ENCODE measurements around the gene CTBP2.

Gene CTBP2

DNA sequence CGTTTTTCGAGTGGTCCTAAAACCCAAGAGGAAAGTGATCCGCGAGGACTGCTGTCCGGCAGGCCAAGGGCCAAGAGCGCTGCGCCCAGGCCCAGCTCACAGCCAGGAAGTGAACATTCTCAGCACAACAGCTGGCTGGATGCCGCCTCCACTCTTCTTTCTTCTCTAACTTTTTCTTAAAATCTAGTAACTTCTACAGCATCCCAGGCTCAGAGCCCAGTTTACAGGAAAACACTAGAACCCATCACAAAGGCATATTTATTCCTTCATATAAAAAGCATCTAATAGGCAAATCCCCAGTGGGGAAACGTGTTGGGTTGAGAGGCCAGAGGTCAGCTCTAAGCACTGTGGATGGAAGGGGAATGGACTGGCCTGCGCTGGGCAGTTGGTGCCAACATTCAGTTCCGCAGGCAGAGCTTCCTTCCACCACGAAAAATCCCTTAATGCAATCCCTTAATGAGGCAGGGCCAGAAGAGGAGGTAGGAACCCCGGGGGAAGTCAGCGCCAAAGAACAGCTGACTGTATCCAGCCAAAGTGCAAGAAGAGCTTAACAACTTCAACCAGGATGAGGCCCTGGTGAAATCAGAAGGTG lies 143.7 kb downstream of the CTBP2 start:
- no peak for DNase-seq

GRCh38 chr10:125016123-125016522 lies 144.2 kb downstream of the CTBP2 start:
- DNase-seq, result no peak

DNA sequence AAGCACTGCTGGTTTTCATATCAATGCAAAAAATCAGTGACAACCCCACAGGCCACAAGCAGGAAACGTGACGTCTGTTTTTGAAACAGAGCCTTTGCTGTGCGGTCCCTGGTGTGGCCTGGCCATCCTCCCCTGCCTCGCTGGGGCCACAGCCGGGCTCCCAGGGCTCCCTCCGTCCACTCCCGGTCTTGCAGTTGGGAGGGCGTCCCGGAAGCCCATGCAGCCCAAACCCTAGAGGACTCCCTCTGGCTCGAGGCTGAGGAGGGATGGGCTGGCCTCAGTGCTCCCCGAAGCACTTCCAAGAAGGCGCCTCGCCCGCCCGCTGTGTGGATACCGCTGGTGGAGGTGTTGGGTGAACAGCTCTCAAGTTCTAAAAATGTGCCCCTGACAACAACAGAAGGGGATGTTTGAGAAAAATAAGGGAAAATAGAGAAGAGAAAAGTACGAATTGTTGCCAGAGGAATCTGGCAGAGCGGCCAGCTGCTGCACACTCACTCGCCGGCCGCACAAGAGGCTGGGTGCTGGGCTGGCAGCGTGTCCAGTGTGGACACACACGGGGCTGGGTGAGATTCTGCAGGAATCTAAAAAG lies 144.9 kb downstream of the CTBP2 start:
- no peak for DNase-seq

- no peak for DNase-seq
These were observed 145.5 kb downstream of the CTBP2 start for GRCh38 chr10:125014836-125015355.

GRCh38 chr10:125014086-125014830 lies 146.1 kb downstream of the CTBP2 start:
- no peak for DNase-seq

- DNase-seq, result no peak
These were observed 146.9 kb downstream of the CTBP2 start for GRCh38 chr10:125013529-125013872.

DNA sequence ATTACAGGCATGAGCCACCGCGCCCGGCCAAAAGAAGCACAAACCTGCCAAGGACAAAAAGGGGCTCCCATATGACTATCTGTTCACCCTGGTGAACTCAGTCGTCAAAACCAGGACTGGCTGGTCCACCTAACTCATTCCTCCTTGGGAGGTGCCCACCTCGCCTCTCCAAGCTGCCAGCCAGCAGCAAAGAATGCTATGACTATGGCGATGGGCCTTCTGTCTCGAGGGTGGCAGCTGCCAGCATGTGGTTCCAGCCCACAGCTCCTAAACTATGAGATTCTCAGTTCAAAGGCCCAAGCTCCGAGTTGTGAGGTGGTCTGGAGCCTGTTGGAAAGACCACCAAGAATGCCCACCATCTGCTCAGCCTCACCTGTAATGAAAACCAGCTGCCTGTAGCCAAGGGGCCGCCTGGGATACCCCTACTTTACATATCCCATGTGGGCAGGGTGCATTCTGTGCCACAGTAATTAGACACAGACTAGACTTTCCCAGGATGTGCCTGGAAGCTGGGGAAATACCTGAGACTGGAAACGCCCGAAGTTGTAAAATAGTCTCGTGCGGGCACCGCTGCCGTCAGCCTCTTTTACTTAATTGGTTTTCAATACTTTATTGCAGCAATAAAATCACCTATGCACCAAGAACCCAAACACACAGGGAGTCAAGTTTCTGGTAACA lies 147.4 kb downstream of the CTBP2 start:
- DNase-seq, result no peak

- no peak for DNase-seq
These were observed 148.2 kb downstream of the CTBP2 start for GRCh38 chr10:125011926-125012705.

DNA sequence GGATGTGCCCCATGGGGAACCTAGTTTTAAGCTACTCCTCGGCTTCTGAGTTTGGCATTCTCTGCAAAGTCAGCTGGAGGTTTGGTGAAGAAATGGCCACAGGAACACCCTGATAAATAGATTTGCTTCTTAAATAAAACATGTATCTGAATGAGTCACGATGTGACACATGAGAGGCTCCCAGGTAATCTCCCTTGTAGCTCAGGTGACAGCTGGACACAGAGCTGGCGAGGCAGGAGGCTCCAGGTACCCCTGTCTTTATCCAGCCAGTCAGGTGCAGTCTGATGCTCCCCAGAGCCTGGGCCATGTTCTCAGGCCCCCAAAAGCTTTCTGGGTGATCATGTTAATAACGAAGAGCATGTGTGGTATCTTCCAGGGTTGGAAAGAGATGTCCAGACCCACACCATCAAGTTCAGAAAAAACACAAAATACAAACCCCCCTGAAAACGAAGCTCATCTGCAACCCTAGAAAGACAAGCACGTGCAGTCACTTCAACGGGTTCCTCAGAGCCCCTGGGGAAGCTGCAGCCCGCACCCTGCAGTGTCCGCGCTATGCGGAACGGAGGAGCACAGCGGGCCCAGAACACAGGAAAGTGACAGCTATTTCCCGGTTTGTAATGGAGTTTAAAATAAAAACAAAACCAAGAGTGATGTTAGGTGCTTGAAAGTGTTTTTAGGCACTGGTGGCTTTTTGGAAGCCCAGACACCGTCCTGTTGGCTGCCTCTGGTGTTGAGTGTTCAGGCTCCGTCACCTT lies 149.0 kb downstream of the CTBP2 start:
- DNase-seq, result no peak

DNA sequence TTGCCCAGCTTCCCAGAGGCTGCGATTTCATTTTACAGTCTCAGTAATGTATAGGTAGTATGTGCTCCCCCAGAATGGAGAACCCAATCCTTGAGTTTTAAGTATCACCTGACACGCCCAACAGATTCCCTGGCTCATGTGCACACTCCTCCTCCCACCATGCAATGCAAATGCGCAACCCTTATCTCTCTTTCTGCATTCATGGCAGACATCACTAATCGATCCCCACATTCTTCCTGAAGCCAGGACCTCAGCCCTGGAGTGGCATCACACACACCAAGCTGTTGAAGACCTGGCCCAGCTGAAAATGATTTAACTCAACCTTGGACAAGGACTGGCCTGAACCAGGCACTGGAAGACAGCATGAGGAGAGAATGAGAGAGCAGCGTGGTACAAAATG lies 150.0 kb downstream of the CTBP2 start:
- no peak for DNase-seq

GRCh38 chr10:125009661-125010161 lies 150.7 kb downstream of the CTBP2 start:
- no peak for DNase-seq

GRCh38 chr10:125008689-125009638 lies 151.4 kb downstream of the CTBP2 start:
- no peak for DNase-seq

- DNase-seq, result no peak
These were observed 152.9 kb downstream of the CTBP2 start for GRCh38 chr10:125007436-125007835.

GRCh38 chr10:125006921-125007426 lies 153.4 kb downstream of the CTBP2 start:
- DNase-seq, result no peak

DNA sequence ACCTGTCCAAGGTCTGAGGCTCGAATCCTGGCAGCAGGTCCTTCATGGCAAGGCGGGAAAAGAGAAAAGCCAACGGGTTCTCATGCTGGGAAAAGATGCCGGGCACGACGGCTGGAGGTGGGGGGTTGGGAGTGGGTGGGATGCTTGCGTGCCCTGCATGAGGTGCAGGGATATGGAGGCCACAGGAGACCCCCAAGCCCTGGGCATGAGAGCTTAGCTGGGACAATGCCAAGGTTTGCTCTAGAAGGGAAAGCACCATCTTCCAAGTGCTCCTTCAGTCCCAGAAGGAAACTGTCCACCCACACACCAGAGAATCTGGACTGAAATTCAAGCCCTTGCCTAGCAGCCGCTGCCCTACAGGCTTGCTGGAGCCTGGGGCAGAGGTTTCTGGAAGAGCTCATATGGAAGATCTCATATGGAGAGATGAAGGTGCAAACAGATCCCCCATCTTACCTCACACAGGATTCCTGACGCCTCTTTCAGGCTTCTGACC lies 154.1 kb downstream of the CTBP2 start:
- DNase-seq, result no peak

DNA sequence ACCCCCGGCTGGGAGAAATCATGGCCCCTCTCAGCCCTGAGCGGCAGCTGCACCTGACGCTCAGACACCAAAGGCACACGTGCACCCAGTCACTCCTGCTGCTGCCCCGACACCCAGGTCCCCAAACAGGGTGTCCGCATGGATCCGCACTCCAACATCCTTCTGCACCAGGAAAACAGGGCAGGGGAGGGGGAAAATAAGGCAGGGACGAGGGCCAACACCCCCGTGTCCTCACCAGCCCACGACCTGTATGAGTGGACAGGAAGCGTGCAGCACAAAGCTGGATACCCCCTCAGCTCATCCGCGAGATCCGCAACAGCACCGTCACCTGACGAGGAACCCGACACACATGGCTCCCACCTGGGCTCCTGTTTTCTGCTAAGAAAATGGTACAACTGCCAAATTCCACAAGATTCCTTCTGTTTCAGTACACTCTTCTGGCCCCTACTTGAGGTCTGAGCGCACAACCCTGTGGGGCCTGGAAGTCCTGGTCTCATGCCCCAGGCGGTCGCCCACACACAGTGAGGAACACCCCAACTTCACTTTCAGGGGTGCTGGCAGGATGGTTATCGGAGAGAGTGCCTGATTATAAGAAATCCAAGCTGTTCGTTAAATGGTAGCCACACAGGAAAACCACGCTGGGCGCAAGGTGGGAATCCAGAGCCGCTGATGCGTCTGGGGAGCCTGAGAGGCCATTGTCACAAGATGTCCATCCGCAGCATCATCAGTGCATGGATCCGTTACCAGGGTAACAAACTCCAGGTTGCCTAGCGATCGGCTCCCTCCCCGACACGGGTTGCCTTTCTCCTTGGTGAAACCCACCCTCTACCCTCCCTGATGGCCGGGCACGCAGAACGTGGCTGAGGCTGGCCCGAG lies 154.8 kb downstream of the CTBP2 start:
- no peak for DNase-seq

DNA sequence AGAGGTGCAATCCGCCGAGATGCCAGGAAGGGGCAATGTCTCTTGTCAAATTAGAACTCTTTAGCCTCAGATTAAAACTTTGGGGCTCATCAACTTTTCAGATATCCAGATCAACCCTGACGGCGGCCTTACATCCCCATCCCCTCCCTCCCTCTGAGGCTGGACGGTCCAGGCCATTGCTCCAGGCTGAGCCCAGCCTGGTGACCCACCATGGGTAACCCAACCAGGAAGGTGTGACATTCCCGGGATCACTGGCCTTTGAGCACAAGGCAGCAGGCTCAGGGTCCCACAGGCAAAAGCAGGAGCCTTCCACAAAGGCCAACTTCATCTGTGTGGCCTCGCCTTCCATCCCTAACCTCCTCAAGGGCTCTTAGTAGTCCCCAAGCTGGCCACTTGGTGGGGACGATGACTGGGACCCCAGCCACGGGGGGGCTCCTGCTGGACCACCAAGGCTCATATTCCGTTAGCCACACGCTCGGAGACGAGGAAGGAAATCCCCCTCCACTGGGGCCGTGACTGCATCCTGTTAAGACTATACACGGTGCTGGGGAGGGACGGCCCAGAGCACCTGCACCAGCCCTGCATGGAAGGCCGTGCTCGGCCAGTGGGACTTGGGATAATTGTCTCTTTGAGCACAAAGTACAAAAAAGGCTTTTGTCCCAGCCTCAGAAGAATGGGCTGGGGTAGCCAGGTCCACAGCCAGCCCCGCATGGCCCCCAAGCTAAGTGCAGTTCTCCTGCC lies 155.6 kb downstream of the CTBP2 start:
- DNase-seq, result no peak

GRCh38 chr10:125003901-125004467 lies 156.4 kb downstream of the CTBP2 start:
- no peak for DNase-seq
